HEK293 (cell line): ENCODE data around the gene SCIN.

Experiments
- CTCF ChIA-PET: fragments of 350-600 bp; formaldehyde crosslinking; extraction: SDS; loops from one replicate; lab custom pipeline; 2021; ENCODE audit warnings: antibody characterized with exemption; lab: Yijun Ruan, JAX
- POLR2A ChIA-PET: fragments of 300-600 bp; formaldehyde crosslinking; extraction: SDS; loops from one replicate; lab custom pipeline; 2020; ENCODE audit warnings: antibody characterized with exemption, inconsistent platforms; lab: Yijun Ruan, JAX
- H3K27ac ChIP-seq: fragments of 200-500 bp; sonication (Bioruptor generic); 2 replicates; pipeline ENCODE4 v1.5.1; 2014; ENCODE audit warnings: low read depth, low read length, control low read depth, inconsistent platforms; ENCODE audit errors: extremely low read depth
- H3K36me3 ChIP-seq, 2 experiments: fragments of 200-500 bp in 1 of 2; sonication (Bioruptor generic) in 1 of 2; 1 replicate in 1 of 2; 2 replicates in 1 of 2; pipeline ENCODE4 v1.5.1; 2014 to 2017; ENCODE audit warnings: inconsistent platforms in 2 of 2, low read length in 2 of 2; ENCODE audit not compliant: control insufficient read depth in 2 of 2, insufficient read depth in 1 of 2
- H3K4me1 ChIP-seq: fragments of 200-500 bp; sonication (Bioruptor generic); 2 replicates; pipeline ENCODE4 v1.5.1; 2014; ENCODE audit warnings: mild to moderate bottlenecking, low read length, inconsistent platforms; ENCODE audit not compliant: control insufficient read depth, insufficient read depth
- H3K4me3 ChIP-seq: 2 replicates; pipeline ENCODE4 v1.5.1; 2011; ENCODE audit warnings: low read depth, mild to moderate bottlenecking, control low read depth, low read length, moderate library complexity
- H3K9me3 ChIP-seq: fragments of 200-500 bp; sonication (Bioruptor generic); 2 replicates; pipeline ENCODE4 v1.5.1; 2014; ENCODE audit warnings: low read depth, low read length, inconsistent platforms; ENCODE audit not compliant: control insufficient read depth, insufficient read depth
- AEBP2 ChIP-seq: fragments of 450-650 bp; formaldehyde crosslinking; IDR thresholded peaks from 2 replicates; pipeline ENCODE4 v1.5.1; 2016; ENCODE audit warnings: missing biosample characterization, missing genetic modification characterization, borderline replicate concordance
- IKZF3 ChIP-seq: fragments of 450-650 bp; IDR thresholded peaks from 2 replicates; pipeline ENCODE4 v1.5.0; 2018; ENCODE audit warnings: missing biosample characterization, mild to moderate bottlenecking, missing genetic modification characterization, moderate library complexity
- KLF1 ChIP-seq: fragments of 450-650 bp; formaldehyde crosslinking; IDR thresholded peaks from 2 replicates; pipeline ENCODE4 v1.5.1; 2016; ENCODE audit warnings: missing biosample characterization, missing genetic modification characterization
- TCF7L2 ChIP-seq: IDR thresholded peaks from 2 replicates; pipeline ENCODE4 v1.6.1; 2011; ENCODE audit warnings: low read depth, mild to moderate bottlenecking, inconsistent platforms, low read length, moderate library complexity, borderline replicate concordance
- ZBTB26 ChIP-seq: fragments of 450-650 bp; formaldehyde crosslinking; optimal IDR thresholded peaks from 2 replicates; pipeline ENCODE3; 2016; ENCODE audit warnings: missing biosample characterization, mild to moderate bottlenecking, missing genetic modification characterization
- ZIC2 ChIP-seq: fragments of 450-650 bp; formaldehyde crosslinking; IDR thresholded peaks from 2 replicates; pipeline ENCODE4 v1.5.1; 2016; ENCODE audit warnings: missing biosample characterization, missing genetic modification characterization
- ZNF138 ChIP-seq: fragments of 450-650 bp; formaldehyde crosslinking; IDR thresholded peaks from 2 replicates; pipeline ENCODE4 v1.5.1; 2016; ENCODE audit warnings: missing biosample characterization, missing genetic modification characterization, borderline replicate concordance
- ZNF221 ChIP-seq: fragments of 450-650 bp; formaldehyde crosslinking; IDR thresholded peaks from 2 replicates; pipeline ENCODE4 v1.5.1; 2017; ENCODE audit warnings: missing biosample characterization, missing genetic modification characterization, borderline replicate concordance
- ZNF302 ChIP-seq: fragments of 450-650 bp; formaldehyde crosslinking; IDR thresholded peaks from 2 replicates; pipeline ENCODE4 v1.5.1; 2016; ENCODE audit warnings: missing biosample characterization, missing genetic modification characterization, low read depth
- ZNF394 ChIP-seq: fragments of 450-650 bp; formaldehyde crosslinking; IDR thresholded peaks from 2 replicates; pipeline ENCODE4 v1.5.1; 2016; ENCODE audit warnings: missing biosample characterization, missing genetic modification characterization, mild to moderate bottlenecking, moderate library complexity, borderline replicate concordance
- ZNF488 ChIP-seq: fragments of 450-650 bp; formaldehyde crosslinking; IDR thresholded peaks from 2 replicates; pipeline ENCODE4 v1.5.1; 2016; ENCODE audit warnings: missing biosample characterization, missing genetic modification characterization
- ZNF530 ChIP-seq: fragments of 450-650 bp; formaldehyde crosslinking; IDR thresholded peaks from 2 replicates; pipeline ENCODE4 v1.5.1; 2016; ENCODE audit warnings: low read depth, missing biosample characterization, missing genetic modification characterization
- ZNF548 ChIP-seq: fragments of 450-650 bp; formaldehyde crosslinking; IDR thresholded peaks from 2 replicates; pipeline ENCODE4 v1.5.1; 2016; ENCODE audit warnings: missing biosample characterization, missing genetic modification characterization
- ZNF558 ChIP-seq: fragments of 450-650 bp; formaldehyde crosslinking; IDR thresholded peaks from 2 replicates; pipeline ENCODE4 v1.5.1; 2016; ENCODE audit warnings: missing biosample characterization, missing genetic modification characterization
- ZNF560 ChIP-seq: fragments of 450-650 bp; formaldehyde crosslinking; IDR thresholded peaks from 2 replicates; pipeline ENCODE4 v1.5.1; 2017; ENCODE audit warnings: missing biosample characterization, missing genetic modification characterization, borderline replicate concordance
- ZNF600 ChIP-seq: fragments of 450-650 bp; formaldehyde crosslinking; IDR thresholded peaks from 2 replicates; pipeline ENCODE4 v1.5.1; 2016; ENCODE audit warnings: missing biosample characterization, missing genetic modification characterization
- ZSCAN16 ChIP-seq: fragments of 450-650 bp; formaldehyde crosslinking; IDR thresholded peaks from 2 replicates; pipeline ENCODE4 v1.5.1; 2016; ENCODE audit warnings: missing biosample characterization, missing genetic modification characterization
- ZSCAN4 ChIP-seq: fragments of 450-650 bp; formaldehyde crosslinking; IDR thresholded peaks from 2 replicates; pipeline ENCODE4 v1.5.1; 2017; ENCODE audit warnings: missing biosample characterization, missing genetic modification characterization
- TF ChIP-seq, protein P1 (sequence below): sonication (generic); formaldehyde crosslinking; IDR thresholded peaks from 2 replicates; pipeline ENCODE4 v1.8.1; 2022; ENCODE audit warnings: mild to moderate bottlenecking, moderate library complexity, missing genetic modification reagents
- TF ChIP-seq, protein P2 (sequence below): fragments of 450-650 bp; formaldehyde crosslinking; IDR thresholded peaks from 2 replicates; pipeline ENCODE4 v1.5.1; 2016; ENCODE audit warnings: missing biosample characterization, missing genetic modification characterization
- TF ChIP-seq, protein P3 (sequence below): fragments of 450-650 bp; formaldehyde crosslinking; IDR thresholded peaks from 2 replicates; pipeline ENCODE4 v1.5.1; 2016; ENCODE audit warnings: missing biosample characterization, missing genetic modification characterization, low read depth
- TF ChIP-seq, protein P4 (sequence below): fragments of 450-650 bp; formaldehyde crosslinking; IDR thresholded peaks from 2 replicates; pipeline ENCODE4 v1.5.1; 2016; ENCODE audit warnings: missing biosample characterization, missing genetic modification characterization, borderline replicate concordance

Gene SCIN

DNA sequence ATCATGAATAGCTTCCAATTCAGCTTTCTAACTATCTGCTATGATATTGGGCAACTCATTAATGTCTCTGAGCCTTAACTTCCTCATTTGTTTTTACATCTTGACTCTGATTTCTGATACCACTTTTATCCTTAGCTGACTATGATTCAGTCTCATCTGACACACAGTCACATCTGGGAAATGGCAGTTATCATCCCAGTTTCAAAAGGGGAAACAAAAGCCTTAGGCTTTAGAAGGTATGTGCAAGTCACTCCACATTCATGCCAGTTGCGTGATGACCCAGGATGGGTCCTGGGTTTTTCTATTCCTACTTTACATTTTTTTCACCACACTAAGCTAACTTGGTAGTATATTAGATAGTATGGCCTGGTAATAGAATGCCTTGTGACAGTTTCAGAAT is 12.7 kb downstream of the SCIN start (continued):
- TF ChIP-seq ZNF394 (tag by site-specific recombination) (no peak), ZNF560 (no peak), ZNF548 (tag by site-specific recombination) (no peak)

- Histone ChIP-seq H3K4me3 (no peak overlapping the region), H3K4me1 (no peaks in the 10 kb centered on the region), H3K36me3 (no peaks in the 10 kb centered on the region)
- POLR2A ChIA-PET: no interaction called here
- CTCF ChIA-PET: no interaction called here
- TF ChIP-seq, protein P1, sequence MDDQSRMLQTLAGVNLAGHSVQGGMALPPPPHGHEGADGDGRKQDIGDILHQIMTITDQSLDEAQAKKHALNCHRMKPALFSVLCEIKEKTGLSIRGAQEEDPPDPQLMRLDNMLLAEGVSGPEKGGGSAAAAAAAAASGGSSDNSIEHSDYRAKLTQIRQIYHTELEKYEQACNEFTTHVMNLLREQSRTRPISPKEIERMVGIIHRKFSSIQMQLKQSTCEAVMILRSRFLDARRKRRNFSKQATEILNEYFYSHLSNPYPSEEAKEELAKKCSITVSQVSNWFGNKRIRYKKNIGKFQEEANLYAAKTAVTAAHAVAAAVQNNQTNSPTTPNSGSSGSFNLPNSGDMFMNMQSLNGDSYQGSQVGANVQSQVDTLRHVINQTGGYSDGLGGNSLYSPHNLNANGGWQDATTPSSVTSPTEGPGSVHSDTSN (CRISPR knock-in tag): no peak
- TF ChIP-seq IKZF3: no peak
- TF ChIP-seq ZNF302 (tag by site-specific recombination): no peak
- TF ChIP-seq ZNF548 (tag by site-specific recombination): no peak
- TF ChIP-seq, protein P2, sequence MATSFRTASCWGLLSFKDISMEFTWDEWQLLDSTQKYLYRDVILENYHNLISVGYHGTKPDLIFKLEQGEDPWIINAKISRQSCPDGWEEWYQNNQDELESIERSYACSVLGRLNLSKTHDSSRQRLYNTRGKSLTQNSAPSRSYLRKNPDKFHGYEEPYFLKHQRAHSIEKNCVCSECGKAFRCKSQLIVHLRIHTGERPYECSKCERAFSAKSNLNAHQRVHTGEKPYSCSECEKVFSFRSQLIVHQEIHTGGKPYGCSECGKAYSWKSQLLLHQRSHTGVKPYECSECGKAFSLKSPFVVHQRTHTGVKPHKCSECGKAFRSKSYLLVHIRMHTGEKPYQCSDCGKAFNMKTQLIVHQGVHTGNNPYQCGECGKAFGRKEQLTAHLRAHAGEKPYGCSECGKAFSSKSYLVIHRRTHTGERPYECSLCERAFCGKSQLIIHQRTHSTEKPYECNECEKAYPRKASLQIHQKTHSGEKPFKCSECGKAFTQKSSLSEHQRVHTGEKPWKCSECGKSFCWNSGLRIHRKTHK: no peak
- TF ChIP-seq ZNF600 (tag by site-specific recombination): no peak
- TF ChIP-seq ZBTB26: no peak
- no peak for TF ChIP-seq ZNF488 (tag by site-specific recombination)
- TF ChIP-seq, protein P3, sequence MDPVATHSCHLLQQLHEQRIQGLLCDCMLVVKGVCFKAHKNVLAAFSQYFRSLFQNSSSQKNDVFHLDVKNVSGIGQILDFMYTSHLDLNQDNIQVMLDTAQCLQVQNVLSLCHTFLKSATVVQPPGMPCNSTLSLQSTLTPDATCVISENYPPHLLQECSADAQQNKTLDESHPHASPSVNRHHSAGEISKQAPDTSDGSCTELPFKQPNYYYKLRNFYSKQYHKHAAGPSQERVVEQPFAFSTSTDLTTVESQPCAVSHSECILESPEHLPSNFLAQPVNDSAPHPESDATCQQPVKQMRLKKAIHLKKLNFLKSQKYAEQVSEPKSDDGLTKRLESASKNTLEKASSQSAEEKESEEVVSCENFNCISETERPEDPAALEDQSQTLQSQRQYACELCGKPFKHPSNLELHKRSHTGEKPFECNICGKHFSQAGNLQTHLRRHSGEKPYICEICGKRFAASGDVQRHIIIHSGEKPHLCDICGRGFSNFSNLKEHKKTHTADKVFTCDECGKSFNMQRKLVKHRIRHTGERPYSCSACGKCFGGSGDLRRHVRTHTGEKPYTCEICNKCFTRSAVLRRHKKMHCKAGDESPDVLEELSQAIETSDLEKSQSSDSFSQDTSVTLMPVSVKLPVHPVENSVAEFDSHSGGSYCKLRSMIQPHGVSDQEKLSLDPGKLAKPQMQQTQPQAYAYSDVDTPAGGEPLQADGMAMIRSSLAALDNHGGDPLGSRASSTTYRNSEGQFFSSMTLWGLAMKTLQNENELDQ (tag by site-specific recombination): no peak
- no peak for TF ChIP-seq ZSCAN16 (tag by site-specific recombination)
- TF ChIP-seq, protein P4, sequence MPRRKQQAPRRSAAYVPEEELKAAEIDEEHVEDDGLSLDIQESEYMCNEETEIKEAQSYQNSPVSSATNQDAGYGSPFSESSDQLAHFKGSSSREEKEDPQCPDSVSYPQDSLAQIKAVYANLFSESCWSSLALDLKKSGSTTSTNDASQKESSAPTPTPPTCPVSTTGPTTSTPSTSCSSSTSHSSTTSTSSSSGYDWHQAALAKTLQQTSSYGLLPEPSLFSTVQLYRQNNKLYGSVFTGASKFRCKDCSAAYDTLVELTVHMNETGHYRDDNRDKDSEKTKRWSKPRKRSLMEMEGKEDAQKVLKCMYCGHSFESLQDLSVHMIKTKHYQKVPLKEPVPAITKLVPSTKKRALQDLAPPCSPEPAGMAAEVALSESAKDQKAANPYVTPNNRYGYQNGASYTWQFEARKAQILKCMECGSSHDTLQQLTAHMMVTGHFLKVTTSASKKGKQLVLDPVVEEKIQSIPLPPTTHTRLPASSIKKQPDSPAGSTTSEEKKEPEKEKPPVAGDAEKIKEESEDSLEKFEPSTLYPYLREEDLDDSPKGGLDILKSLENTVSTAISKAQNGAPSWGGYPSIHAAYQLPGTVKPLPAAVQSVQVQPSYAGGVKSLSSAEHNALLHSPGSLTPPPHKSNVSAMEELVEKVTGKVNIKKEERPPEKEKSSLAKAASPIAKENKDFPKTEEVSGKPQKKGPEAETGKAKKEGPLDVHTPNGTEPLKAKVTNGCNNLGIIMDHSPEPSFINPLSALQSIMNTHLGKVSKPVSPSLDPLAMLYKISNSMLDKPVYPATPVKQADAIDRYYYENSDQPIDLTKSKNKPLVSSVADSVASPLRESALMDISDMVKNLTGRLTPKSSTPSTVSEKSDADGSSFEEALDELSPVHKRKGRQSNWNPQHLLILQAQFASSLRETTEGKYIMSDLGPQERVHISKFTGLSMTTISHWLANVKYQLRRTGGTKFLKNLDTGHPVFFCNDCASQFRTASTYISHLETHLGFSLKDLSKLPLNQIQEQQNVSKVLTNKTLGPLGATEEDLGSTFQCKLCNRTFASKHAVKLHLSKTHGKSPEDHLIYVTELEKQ (tag by site-specific recombination): no peak
- no peak for TF ChIP-seq ZNF138 (tag by site-specific recombination)
- TF ChIP-seq ZNF558 (tag by site-specific recombination): no peak
- TF ChIP-seq ZIC2 (tag by site-specific recombination): no peak
- no peak for TF ChIP-seq KLF1 (tag by site-specific recombination)
- TF ChIP-seq ZNF530 (tag by site-specific recombination): no peak
- no peak for TF ChIP-seq AEBP2
- TF ChIP-seq ZSCAN4 (tag by site-specific recombination): no peak
- TF ChIP-seq TCF7L2: no peak
- no peak for TF ChIP-seq ZNF221
- TF ChIP-seq, all 188 proteins: peak for 0
- Histone ChIP-seq H3K9me3 (no peaks in the 10 kb centered on the region), H3K27ac (no peak overlapping the region)
These were observed 13.4 kb downstream of the SCIN start for GRCh38 chr7:12583922-12584321.
